GM21381 (cell line): ENCODE data around the gene CNPY4.

Experiments
- ATAC-seq: cut with Tn5 transposase; IDR thresholded peaks from one replicate; pipeline ENCODE4 v1.9.1; 2021; ENCODE audit warnings: mild to moderate bottlenecking, moderate library complexity; ENCODE audit not compliant: unreplicated experiment

Gene CNPY4, protein sequence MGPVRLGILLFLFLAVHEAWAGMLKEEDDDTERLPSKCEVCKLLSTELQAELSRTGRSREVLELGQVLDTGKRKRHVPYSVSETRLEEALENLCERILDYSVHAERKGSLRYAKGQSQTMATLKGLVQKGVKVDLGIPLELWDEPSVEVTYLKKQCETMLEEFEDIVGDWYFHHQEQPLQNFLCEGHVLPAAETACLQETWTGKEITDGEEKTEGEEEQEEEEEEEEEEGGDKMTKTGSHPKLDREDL

DNA sequence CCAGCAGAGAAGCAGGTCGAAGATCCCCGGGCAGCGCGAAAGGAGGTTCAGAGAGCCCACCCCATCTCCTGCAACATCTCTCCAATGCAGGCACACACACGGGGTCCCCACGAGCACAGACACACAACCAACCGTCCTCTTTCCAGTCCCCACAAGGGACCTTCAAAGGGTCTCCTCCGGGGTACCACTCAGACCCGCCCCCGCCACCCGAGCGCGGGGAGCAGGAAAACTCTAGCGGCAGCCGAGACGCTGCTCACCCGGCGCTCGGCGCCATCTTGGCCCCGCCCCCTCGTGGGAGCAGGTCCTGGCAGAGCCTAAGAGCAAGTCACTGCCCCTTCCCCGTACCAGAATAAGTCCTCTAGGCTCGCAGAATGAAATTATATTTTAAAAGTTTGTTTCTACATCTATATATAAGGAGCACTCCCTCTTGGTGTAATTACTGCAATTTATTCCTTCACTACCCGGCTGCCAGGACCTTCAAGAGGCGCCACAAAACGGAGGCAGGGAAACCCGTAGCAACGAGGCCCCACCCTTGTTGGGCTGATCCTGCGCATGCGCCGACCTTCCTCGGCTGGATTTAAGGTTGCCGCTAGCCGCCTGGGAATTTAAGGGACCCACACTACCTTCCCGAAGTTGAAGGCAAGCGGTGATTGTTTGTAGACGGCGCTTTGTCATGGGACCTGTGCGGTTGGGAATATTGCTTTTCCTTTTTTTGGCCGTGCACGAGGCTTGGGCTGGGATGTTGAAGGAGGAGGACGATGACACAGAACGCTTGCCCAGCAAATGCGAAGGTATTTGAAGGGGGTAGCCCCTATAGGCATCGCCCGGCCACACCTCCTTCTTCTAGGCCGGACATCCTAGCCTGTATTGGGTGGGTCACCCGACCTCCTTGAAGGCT lies at the start of gene CNPY4, which contains the start of gene TAF6:
TSS of gene CNPY4 (plus strand) at position 563 of the 898 bp plus-strand sequence. CDS start at position 674, 111 bp downstream.
TSS of gene TAF6 (minus strand) at position 287 of the 898 bp plus-strand sequence. CDS start 5,149 bp downstream, outside the sequence.
- ATAC-seq, result peak; percentile 73

DNA sequence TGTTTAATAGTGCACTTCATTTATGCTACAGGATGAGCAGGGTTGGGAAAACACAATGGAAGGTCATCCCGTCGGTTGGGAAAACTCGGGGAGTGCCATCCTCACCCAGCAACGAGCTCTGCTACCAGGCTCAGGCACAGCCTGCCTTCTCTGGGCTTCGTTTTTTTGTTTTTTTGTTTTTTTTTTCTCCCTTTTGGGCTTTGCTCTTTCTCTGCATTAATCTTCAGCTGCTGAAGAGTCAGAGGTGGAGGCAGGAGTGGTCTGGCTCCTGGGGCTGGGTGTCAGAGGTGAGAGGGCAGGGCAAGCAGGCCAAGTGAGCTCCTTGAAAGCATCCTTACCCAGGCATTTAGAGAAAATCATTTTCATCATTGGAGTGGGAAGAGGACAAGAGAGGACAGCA lies 49.4 kb upstream of the CNPY4 start:
- ATAC-seq, result no peak

DNA sequence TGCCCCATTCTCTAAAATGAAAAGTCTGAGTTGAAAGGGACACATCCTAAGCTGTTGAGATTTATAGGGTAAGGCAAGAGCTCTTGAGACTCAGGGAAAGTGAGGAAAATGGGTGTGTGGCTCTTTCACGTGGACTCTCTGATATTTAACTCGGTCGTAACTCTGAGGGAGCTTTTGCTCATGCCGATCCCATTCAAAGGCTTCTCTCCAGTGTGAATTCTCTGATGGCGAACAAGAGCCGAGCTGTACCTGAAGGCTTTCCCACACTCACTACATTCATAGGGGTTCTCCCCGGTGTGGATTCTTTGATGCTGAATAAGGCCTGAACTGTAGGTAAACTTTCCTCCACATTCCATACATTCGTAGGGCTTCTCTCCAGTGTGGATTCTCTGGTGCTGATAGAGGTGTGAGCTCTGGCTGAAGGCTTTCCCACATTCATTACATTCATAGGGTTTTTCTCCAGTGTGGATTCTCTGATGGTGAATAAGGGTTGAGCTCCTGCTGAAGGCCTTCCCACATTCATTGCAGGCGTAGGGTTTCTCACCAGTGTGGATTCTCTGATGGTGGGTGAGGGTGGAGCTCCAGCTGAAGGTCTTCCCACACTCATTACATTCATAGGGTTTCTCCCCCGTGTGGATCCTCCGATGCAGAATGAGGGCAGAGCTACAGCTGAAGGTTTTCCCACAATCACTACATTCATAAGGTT lies 48.3 kb upstream of the CNPY4 start:
- no peak for ATAC-seq

DNA sequence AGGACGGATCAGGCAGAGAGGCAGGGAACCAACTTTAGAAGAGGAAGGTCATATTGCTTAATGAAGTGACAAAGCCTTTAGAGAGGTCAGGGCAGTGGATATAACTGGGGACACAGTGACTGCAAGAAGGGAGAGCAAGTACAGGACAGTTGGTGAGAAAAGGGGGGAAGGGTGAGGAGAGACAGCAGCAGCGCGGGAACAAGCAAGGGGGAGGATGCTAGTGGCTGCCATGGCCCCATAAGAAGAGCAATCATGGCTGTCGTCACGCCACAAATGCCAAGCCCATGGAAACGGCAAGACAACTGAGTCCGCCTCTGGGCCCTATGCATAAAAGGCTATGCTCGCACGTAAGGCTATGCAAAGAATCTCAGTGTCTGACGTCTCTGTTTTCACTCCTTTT lies 47.0 kb upstream of the CNPY4 start:
- no peak for ATAC-seq

DNA sequence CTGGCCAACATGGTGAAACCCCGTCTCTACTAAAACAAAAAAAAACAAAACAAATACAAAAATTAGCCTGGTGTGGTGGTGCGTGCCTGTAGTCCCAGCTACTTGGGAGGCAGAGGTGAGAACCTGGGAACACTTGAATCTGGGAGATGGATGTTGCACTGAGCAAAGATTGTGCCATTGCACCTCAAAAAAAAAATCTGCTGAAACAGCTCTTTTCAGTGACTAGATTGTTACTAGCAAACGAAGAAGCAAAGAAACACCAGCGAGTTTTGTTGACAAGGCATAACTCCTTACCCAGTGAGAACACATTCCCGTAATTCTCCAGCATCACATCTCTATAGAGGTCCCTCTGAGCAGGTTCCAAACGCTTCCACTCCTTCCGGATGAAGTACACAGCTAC lies 44.6 kb upstream of the CNPY4 start:
- ATAC-seq, result no peak

DNA sequence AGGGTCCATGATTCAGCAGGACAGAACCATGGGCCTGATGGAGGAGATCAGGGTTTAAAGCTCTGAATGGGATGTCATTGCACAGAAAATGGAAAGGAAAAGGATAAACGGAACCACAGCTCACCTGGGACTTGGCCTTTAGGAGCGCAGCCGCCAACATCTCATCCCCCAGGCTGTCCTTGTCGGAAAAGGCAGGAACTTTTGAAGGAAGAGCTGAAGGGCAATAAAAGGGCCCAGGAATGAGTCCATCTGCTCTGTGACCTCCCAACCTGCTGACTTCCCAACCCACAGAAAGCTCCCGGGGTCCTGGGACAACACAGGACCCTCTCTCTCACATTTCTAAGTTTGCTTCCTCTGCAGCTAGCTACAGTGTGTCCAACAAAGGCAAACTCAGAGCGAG lies 44.0 kb upstream of the CNPY4 start:
- no peak for ATAC-seq

DNA sequence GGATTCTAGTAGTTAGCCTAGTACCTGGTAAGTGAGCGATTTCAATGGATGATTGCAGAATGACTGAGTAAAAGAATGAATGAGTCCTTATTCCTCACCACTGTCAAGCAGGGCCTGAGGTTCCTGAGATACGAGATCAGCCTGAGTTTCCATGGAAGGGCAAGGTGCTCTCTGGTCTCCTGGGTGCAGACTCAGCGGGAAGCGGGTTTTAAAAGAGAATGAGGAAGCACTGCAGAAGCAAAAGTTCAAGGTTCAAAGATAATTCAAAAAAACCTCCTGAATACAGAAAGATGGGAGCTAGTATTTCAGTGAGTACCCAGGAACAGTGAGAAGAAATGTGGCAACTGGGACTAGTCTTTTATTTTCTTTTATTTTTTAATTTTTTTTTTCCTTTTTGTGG lies 42.2 kb upstream of the CNPY4 start:
- no peak for ATAC-seq

DNA sequence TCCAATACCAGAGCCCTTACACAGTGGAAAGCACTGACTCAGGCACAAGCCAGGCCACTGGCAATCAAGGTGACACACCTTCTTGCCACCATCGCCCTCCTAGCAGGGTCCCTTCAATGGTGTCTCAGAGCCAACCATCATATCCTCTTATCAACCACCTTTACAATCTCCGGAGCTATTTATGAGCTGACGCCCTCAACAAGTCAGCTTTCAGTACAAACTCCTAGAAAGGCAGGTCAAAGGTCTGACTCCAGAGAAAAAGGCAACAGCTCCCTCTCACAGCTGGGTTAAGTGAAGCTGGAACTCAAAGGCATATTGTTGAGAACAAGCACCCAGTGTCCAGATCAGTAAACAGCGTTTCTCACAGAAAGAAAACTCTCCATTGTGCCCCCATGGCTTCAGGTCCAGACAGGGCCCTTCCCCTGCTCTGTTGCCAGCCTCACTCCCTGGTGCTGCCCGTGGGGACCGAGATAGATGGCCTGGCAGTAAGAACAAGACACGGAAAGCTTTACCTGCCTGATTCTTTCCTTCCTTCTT lies 40.3 kb upstream of the CNPY4 start:
- ATAC-seq, result no peak

DNA sequence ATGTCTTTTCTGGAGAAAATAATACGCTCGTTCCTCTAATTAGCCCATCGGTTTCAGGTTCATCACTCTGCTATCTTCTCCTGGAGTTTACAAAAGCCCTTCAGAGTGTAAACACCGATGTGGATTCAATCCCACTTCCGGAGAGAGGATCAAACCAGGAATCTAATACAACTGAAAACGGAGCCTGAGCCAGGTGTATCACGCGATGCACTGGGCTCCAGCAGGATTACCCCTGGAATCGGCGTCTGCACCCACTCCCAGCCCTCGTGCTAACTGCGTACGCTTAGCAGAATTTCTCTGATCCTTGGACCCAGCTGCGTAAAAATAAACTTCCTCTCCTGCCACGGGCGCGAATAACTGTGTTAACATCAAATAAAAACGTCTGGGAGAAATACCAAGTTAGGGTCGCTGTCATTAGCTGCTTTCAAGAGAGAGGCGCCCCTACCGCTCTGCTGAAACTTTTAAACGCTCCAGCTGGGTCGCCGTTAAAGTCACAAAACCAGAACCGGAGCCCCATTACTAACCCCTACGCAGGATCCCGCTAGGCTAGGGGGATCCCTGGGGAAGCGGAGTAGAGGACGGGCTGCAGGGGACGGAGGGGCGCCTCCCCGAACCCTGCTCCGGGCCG lies 38.4 kb upstream of the CNPY4 start:
- ATAC-seq, result no peak

DNA sequence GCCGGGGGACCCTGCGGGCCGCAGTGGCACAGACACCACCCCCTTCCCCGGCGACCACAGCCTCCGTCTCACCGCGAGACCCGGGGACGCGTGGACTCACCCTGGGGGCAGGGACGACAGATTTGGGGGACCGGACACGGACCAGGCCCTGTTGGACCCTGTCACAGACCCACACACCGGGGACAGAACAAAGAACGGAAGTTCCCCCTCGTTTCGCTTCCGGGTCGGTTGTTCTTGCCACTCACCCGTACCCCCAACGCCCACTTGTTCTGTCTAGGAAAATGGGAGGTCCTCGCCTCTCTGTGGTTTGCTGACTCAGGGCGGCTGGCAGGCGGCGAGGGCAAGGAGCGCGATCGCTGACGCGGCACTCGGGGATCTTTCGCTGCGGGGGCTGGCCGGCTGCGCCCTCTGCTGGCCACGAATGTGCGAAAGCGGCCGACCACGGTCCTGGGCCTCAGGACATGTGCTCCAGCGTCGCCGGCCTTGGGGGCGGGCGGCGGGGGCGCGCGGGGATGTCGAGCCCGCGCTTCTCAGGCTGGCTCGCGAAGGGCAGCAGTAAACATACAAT lies 37.8 kb upstream of the CNPY4 start, which contains the start of gene ZNF3:
TSS of gene ZNF3 (minus strand) at position 189 of the 568 bp plus-strand sequence. CDS start 4,366 bp downstream, outside the sequence.
- ATAC-seq, result peak; percentile 87

DNA sequence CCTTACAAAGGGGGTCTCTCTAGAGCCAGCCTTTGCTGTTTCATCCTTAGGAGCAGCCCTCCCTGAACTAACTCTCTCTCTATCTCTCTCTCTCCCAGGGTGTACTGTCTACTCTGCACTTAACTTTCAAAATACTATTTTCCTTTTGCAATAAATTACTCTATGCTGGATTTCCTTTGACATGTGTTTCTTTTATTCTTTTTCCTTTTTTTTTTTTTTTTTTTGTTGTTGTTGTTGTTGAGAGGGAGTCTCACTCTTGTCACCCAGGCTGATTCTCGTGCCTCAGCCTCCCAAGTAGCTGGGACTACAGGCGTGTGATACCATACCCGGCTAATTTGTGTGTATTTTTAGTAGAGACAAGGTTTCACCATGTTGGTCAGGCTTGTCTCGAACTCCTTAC lies 36.5 kb upstream of the CNPY4 start:
- ATAC-seq, result no peak

DNA sequence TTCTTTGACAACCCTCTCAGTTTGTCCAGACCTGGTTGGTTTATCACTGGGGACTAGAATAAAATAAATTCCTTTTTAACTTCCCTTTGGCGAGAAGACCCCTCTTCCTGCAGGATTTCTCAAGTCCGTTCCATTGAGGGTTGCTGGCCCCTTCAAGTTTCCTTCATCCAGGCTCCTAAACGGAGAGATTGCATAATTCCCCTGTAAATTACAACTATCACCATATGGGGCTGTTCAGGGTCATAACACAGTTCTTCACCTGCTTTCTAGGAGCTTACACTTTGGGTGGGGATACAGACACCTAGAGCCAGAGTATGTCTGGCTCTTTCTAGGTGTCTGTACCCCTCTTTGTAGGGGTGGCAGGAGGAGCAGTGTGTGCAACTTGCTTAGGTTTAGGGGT lies 33.9 kb upstream of the CNPY4 start:
- ATAC-seq, result no peak

DNA sequence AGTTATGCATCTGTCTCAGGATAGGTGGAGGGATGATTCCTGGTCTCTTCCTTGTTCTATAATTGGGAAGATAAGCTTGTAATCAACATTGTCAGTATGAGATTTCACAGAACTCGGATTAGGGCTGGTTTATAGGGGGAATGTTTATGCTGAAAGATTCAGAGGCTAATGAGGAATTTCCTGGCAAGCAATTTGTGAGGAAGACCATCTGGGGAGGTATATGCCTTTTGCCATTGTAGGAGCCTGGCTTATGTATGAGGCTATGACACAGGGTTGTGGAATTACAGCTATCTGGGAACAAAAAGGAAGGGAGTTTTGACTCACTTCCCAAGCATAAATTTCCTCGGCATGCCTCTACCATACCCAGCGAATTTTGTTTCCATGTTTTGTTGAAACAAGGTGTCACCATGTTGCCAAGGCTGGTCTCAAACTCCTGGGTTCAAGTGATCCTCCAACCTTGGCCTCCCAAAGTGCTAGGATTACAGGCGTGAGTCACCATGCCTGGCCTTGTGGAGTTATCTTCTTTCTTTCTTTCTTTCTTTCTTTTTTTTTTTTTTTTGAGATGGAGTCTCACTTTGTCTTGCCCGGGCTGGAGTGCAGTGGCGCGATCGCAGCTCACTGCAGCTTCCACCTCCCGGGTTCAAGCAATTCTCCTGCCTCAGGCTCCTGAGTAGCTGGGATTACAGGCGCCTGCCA lies 32.2 kb upstream of the CNPY4 start:
- ATAC-seq, result no peak

DNA sequence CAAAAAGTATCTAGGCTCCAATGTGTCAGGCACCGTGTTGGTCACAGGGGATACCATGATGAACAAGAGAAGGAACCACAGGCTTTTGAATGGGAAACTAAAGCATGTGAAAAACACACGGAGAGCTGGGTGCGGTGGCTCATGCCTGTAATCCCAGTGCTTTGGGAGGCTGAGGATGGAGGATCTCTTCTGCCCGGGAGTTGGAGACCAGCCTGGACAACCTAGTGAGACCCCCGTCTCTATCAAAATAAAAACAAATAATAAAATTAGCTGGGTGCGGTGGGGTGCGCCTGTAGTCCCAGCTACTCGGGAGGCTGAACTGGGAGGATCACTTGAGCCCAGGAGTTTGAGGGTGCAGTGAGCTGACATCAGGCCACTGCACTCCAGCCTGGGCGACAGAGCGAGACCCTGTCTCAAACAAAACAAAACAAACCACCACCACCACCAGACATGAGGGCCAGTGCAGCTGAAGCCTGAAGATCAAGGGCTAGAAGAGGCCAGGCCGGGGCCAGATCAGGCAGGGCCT lies 31.3 kb upstream of the CNPY4 start:
- ATAC-seq, result peak; percentile 4

DNA sequence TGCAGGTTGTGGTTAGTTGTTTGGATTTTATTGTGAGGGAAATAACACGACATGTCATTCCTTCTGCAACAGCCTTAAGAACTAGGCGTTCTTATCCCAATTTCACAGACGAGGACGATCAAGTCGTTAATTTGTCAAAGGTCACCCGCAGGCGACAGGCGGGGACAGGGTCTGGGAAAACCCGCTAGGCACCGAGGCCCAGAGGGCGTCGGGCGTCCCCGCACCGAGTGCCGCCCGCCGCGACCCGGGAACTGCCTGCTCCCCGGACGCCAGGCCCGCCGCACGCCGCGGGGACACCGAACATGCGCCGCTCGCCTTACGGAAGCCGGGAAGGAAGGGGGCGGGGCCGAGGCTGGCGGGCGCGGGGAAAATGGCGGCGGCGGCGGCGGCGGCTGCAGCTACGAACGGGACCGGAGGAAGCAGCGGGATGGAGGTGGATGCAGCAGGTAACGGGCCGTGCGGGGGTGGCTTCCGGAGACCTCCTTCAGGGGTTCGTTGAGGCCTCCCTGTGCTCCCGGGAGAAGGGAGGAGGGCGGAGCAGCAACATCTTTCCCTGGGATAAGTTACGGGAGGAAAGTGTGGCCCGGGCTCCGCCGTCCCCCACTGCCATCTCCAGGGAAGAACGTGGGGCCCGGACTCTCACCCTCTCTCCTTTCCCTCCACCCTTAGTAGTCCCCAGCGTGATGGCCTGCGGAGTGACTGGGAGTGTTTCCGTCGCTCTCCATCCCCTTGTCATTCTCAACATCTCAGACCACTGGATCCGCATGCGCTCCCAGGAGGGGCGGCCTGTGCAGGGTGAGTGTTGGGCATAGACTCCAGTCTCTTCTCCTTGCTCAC lies 30.6 kb upstream of the CNPY4 start, which contains the start of gene COPS6:
TSS of gene COPS6 (plus strand) at position 349 of the 837 bp plus-strand sequence. CDS start at position 371, 22 bp downstream.
- ATAC-seq, result peak; percentile 62

DNA sequence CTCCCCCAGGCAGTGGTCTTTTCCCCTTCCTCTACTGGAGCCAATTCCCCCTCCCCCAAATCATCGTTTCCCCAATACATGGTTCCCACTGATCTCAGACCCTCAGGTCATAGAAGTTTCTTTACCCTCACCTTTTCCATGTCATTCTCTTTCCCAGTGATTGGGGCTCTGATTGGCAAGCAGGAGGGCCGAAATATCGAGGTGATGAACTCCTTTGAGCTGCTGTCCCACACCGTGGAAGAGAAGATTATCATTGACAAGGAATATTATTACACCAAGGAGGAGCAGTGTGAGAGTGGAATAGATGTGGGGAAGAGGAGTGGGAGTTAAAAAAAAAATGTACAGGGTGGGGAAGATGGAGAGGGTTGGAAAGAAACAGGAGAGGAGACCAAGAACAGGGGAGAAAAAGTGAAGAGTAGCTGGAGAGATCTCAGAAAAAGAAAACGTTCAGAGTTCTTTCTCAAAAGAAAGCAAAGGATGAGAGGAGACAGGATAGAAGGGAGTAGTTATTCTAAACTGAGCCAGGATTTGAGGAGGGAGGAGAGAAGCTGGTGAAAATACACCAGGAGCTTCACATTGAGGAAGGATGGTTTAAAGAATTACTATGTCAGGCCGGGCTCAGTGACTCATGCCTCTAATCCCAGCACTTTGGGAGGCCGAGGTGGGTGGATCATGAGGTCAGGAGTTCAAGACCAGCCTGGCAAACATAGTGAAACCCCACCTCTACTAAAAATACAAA lies 29.8 kb upstream of the CNPY4 start:
- no peak for ATAC-seq

DNA sequence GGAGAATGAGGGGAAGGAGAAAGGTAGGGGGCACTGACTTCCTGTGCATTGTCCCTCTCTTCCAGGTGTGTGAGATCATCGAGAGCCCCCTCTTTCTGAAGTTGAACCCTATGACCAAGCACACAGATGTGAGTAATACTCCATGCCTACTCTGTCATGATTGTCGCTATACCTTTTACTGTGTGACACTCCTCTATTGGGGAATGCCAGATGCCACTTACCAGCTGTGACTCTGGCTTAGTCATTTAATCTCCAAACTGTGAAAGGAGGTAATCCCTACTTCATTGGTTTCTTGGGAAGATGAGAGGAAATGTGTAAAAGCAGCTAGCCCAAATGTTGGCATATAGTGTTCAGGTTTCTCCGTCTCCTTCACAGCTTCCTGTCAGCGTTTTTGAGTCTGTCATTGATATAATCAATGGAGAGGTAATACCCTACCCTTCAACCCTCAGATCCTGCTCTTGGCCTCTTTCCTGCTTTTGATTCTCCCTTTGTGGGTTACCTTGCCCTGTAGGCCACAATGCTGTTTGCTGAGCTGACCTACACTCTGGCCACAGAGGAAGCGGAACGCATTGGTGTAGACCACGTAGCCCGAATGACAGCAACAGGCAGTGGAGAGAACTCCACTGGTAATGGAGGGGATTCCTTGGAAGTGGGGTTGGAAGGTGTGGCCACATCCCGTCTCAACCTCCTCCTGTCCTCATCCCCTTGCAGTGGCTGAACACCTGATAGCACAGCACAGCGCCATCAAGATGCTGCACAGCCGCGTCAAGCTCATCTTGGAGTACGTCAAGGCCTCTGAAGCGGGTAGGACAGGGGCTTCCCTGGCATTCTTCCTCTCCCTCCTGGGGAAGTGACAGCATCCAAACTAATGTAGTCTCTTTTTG lies 28.7 kb upstream of the CNPY4 start:
- ATAC-seq, result no peak
